Measurements from ENCODE around the gene LCK.

LCK gene

DNA sequence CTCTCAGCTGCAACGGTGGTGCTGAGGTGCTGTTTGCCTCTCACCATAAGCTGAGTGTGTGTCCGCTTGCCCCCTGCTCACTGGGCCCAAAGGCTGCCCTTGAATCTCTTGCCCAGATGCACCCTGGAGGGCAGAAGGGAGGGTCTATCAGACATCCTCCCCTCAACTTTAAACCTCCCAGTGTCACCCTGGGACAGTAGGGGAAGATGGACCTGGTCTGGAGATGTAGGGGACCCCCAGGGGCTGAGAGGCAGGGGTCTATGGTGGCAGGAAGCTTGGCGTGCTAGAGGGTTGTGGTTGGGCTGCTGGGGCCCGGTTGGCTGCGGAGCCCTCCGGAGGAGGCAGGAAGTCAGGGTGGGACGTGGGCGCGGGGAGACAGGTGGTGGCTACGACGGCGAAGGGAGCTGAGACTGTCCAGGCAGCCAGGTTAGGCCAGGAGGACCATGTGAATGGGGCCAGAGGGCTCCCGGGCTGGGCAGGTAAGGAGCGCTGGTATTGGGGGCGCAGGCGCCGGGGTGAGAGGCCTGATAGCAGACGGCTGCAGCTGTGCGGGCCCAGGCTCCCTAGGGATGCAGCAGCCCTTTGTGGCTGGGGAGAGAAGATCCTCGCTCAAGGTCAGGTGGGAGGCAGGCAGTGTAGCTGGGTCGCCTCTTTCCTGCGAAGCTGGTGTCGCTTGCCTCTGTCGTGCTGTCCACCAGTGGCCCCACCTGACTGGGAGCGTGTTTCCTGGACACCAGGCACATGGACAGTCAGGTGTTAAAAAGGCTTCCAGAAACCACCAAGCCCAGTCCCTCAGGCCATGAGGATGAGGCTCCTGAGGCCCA is at the start of gene LCK:
Gene LCK, plus strand, starts transcription at position 373 of the 824 bp plus-strand sequence. CDS start 23,065 bp downstream, outside the sequence.
- no peak within 1 kb of the TSS for H3K4me3 ChIP-seq (ENCODE audit: low read depth, low read length)
- TF ChIP-seq POLR2A (IDR thresholded peaks at IDR 0.05; ENCODE audit: extremely low read depth, insufficient read length) (no peak), MYC (IDR thresholded peaks at IDR 0.05; ENCODE audit: low read depth, low read length) (no peak), MAX (IDR thresholded peaks at IDR 0.05; ENCODE audit: low read depth, low read length) (no peak), CTCF (IDR thresholded peaks at IDR 0.05; ENCODE audit: low read depth, low read length) (no peak)
- DNase-seq (ENCODE audit: low read depth) = no peak

DNA sequence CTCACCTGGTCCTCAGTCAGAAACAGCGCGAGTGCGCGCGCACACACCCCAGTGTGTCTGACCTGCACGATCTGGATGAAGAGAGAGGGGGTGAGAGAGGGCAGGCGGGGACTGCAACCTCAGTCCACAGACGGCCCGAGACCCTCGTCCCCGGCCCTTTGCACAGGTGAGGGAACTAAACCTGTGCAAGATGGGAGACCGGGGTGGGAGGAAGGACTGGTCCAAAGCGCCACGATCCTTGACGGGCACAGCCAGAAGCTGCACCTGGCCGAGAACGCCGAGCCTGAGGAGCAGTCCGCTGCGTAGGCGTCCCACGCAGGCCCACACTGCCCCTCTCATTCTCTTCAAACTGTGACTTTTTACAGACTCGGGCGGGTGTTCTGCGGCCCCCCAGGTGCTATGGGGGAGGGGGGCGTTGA is 46.1 kb upstream of the LCK start:
- no peak for DNase-seq (ENCODE audit: low read depth)
- peak overlapping the region; percentile 79 for H3K4me3 ChIP-seq (ENCODE audit: low read depth, low read length)
- TF ChIP-seq CTCF (IDR thresholded peaks at IDR 0.05; ENCODE audit: low read depth, low read length) (no peak), POLR2A (IDR thresholded peaks at IDR 0.05; ENCODE audit: extremely low read depth, insufficient read length) (no peak)

DNA sequence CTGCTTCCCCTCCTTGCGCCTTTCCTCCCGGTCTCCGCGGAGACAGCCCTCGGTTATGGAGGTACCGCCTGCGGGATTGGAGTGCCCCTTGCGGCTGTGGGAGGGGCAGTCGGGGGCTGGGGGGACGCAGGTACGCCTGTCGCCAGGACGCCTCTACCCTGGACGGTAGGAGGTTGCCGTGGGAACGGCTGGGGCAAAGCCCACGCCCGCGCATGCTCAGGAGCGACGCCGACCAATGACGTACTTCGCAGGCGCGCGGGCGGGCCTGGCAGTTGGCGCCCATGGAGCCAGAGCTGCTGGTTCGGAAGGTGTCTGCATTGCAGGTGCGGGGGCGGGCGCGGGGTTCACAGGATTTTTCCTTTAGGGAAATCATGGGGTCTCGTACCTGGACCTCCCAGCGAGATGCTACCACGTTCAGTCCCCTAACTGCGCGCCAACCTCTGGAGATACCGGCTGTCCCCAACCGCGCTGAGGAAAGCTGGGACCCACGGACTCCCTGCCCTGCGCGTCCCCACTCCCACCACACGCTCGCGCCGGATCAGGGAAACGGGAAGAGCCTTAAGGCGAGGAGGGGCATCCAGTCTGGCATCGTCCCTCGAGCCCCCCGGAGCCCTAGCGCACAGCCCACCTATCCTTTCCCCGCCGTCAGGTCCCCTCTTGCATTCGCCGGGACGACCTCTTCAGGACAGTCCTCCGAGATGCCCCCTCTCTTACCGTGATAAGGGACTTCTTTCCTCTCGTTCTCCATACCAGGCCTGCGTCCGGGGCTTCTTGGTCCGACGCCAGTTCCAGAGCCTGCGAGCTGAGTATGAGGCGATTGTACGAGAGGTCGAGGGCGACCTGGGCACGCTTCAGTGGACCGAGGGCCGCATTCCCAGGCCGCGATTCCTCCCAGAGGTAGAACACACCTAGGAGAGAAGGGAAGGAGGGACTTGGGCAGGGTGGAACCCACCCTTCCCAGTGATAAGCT is 45.4 kb upstream of the LCK start, which contains the start of gene IQCC:
Gene IQCC, plus strand, starts transcription at position 271 of the 970 bp plus-strand sequence. Its CDS starts 11 bp downstream, at position 282.
- DNase-seq (ENCODE audit: low read depth) = peak; percentile 86
- TF ChIP-seq MYC (IDR thresholded peaks at IDR 0.05; ENCODE audit: low read depth, low read length) (peak; percentile 64), POLR2A (IDR thresholded peaks at IDR 0.05; ENCODE audit: extremely low read depth, insufficient read length) (peak; percentile 81), MAX (IDR thresholded peaks at IDR 0.05; ENCODE audit: low read depth, low read length) (0 out of 2 replicates have a peak, but pooled peaks have one; percentile 34), CTCF (IDR thresholded peaks at IDR 0.05; ENCODE audit: low read depth, low read length) (no peak)
- H3K4me3 ChIP-seq (ENCODE audit: low read depth, low read length) = peak within 1 kb of the TSS; percentile 79

DNA sequence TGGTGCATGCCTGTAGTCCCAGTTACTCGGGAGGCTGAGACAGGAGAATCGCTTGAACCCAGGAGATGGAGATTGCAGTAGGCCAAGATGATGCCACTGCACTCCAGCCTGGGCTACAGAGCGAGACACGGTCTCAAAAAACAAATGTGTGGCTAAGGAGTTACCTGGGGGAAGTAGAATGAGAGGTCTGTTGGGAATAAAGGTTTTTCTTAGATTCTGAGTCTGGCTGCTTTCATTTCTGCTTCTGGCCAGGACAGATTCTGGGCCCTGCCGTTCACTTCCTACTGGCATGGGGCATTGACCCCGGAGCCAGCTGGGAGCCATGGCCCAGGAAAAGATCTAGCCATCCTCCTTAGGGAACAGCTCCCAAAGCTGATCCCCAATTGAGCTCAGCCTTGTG is 42.6 kb upstream of the LCK start:
- DNase-seq (ENCODE audit: low read depth) = no peak
- no peak for TF ChIP-seq MAX (IDR thresholded peaks at IDR 0.05; ENCODE audit: low read depth, low read length)
- no peak overlapping the region for H3K4me3 ChIP-seq (ENCODE audit: low read depth, low read length)

- DNase-seq (ENCODE audit: low read depth) = no peak
- TF ChIP-seq MAX (IDR thresholded peaks at IDR 0.05; ENCODE audit: low read depth, low read length) (no peak), MYC (IDR thresholded peaks at IDR 0.05; ENCODE audit: low read depth, low read length) (no peak), CTCF (IDR thresholded peaks at IDR 0.05; ENCODE audit: low read depth, low read length) (no peak), POLR2A (IDR thresholded peaks at IDR 0.05; ENCODE audit: extremely low read depth, insufficient read length) (no peak)
- H3K4me3 ChIP-seq (ENCODE audit: low read depth, low read length) = no peak within 1 kb of the TSS
Measured at GRCh38 chr1:32208891-32209328, 42.2 kb upstream of the LCK start, which contains the start of gene DCDC2B. TSS of gene DCDC2B (plus strand) at chr1:32209089. CDS start at chr1:32209094, 5 bp downstream.

Data from NB4 (cell line).